ENCODE data around the gene DENND4B. TPM values are rescaled to one million over a fixed set of nuclear protein-coding genes. Genes with fewer than 3 reads are reported as not detected.
"Not testable (repeated sequence)": the region's sequence is repeated elsewhere in the genome, so short reads cannot be mapped to it uniquely, and the experiment has no call there.

The DENND4B gene
- total RNA-seq, 4 donors from 2014 or later, result 18.4 to 31.1 (median 20.5) TPM

DNA sequence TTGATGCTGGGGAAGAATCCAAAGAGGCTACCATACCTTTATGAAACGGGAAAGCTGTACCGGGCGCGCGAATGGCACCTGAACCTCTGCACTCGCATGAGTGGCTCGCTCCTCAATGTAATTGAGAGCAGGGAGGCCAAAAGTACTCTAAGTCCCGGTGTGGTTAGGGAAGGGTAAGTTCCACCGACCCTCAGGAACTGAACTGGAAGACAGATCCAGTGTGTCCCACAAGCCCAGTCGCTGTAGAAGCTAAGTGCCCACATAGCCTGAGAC is 24.8 kb downstream of the DENND4B start:
- whole genome bisulfite sequencing, 2 donors, result 4 to 9% methylated on average over 10 of the region's 10 CpGs
- intact Hi-C loops (cut with DNase I; ENCODE audit: low total_unique reads), result no loop called here
- TF ChIP-seq POLR2A (IDR thresholded peaks at IDR 0.05), result no peak
- TF ChIP-seq CTCF (IDR thresholded peaks at IDR 0.05), result no peak
- no peak for DNase-seq (ENCODE audit: low spot score in 2 of 2)
- H3K4me3 ChIP-seq (ENCODE audit: low read depth, poor library complexity, severe bottlenecking), result peak overlapping the region; percentile 94

GRCh38 chr1:153921080-153921802 is 25.3 kb downstream of the DENND4B start:
- no peak for TF ChIP-seq CTCF (IDR thresholded peaks at IDR 0.05)
- no peak for TF ChIP-seq POLR2A (IDR thresholded peaks at IDR 0.05)
- H3K4me3 ChIP-seq (ENCODE audit: low read depth, poor library complexity, severe bottlenecking), result peak overlapping the region; percentile 94
- DNase-seq (ENCODE audit: low spot score in 2 of 2), result no peak
- intact Hi-C loops (cut with DNase I; ENCODE audit: low total_unique reads), result no loop called here
- 21 to 35% methylated on average over 3 of the region's 3 CpGs for WGBS, 2 donors

DNA sequence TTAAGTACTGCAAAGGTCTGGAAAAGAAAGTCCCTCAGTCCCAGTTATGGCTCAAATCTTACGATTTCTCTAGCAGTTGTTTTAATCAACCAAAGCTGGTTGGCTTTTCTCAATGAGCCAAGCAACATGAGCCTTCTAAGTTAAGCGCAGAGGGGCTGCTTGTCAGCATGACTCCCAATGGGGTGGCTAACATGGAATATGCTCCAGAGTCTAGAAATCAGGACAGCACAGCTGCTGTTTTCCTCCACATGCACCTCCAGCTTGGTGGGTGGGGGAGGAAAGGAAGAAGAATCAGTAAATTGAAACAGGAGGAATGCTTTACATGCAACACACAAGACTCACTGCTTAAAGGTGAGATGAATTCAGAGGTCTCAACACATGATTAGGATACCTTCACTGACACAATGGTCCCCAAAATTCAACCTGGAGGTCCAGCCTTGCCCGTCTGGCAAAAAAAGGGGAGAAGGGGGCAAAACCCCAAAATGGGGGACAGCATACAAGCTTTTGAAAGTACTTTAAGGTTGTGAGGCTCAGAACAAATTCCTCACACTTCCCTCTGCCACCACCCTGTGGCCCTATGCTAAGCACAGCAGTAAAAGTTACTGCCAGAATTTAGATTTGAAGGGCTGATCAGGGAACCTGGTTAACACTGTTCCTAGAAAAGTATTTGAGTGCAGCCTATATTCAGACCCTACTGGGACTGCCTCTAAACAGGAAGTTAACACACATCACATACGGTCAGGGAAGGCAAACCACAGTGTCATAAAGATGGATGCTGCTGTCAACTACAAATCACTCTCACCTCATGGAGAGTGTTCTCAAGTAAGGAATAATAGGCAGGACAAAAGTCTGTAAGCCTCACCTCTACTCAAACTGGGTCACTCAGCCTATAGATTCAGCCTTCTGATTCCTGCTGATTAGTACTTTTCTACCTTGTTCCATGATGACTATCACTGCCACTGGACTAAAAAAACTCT is 26.4 kb downstream of the DENND4B start:
- H3K4me3 ChIP-seq (ENCODE audit: low read depth, poor library complexity, severe bottlenecking), result no peak overlapping the region
- intact Hi-C loops (cut with DNase I; ENCODE audit: low total_unique reads), result no loop called here
- TF ChIP-seq POLR2A (IDR thresholded peaks at IDR 0.05), result no peak
- no peak for DNase-seq (ENCODE audit: low spot score in 2 of 2)
- WGBS, 2 donors, result 38 to 42% methylated on average over 4 of the region's 4 CpGs

DNA sequence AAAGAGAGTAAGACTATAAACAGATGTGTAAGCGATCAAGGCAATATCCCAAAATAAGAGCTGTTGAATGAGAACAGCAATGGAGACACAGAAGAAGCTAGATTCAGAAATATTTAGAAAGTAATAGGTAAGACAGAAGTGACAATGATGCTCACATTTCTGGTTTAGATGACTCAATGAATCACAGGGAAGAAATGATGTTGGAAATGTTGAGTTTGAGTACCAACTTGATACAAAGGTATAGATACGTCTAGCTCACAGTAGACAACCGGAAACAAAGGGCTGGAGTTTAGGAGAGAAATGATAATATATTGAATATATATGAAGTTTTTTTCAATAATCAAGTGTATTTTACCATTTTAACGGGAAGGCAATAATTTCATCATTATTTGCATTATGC is 30.2 kb downstream of the DENND4B start:
- no peak for TF ChIP-seq CTCF (IDR thresholded peaks at IDR 0.05)
- no peak for TF ChIP-seq POLR2A (IDR thresholded peaks at IDR 0.05)
- WGBS, 2 donors, result 81 to 84% methylated on average over 4 of the region's 4 CpGs
- intact Hi-C loops (cut with DNase I; ENCODE audit: low total_unique reads), result no loop called here
- H3K4me3 ChIP-seq (ENCODE audit: low read depth, poor library complexity, severe bottlenecking), result no peak overlapping the region
- DNase-seq (ENCODE audit: low spot score in 2 of 2), result no peak

- DNase-seq (ENCODE audit: low spot score in 2 of 2), result no peak
- TF ChIP-seq CTCF (IDR thresholded peaks at IDR 0.05), result no peak
- no peak for TF ChIP-seq POLR2A (IDR thresholded peaks at IDR 0.05)
- no peak overlapping the region for H3K4me3 ChIP-seq (ENCODE audit: low read depth, poor library complexity, severe bottlenecking)
- intact Hi-C loops (cut with DNase I; ENCODE audit: low total_unique reads), result no loop called here
- WGBS, 2 donors, result 79 to 81% methylated on average over 2 of the region's 2 CpGs
Measured at GRCh38 chr1:153912349-153912748, 34.2 kb downstream of the DENND4B start.

GRCh38 chr1:153910560-153910959 is 36.0 kb downstream of the DENND4B start:
- intact Hi-C loops (cut with DNase I; ENCODE audit: low total_unique reads); H3K4me3 ChIP-seq (ENCODE audit: low read depth, poor library complexity, severe bottlenecking); DNase-seq (ENCODE audit: low spot score in 2 of 2): not testable (repeated sequence)
- WGBS, 2 donors, result 85 to 88% methylated on average over 6 of the region's 6 CpGs

Measured in lower leg skin (tissue), 4 donors.